C4-2B (cell line): ENCODE measurements around the gene AUNIP.

Experiments used
- CTCF ChIP-seq: fragments of 450-650 bp; conservative IDR thresholded peaks from 2 replicates; pipeline ENCODE4 v1.5.1; 2017; ENCODE audit warnings: mild to moderate bottlenecking
- ZFX ChIP-seq: fragments of 450-650 bp; IDR thresholded peaks from 2 replicates; pipeline ENCODE4 v1.6.1; 2017

GRCh38 chr1:25798666-25799351 is 60.4 kb downstream of the AUNIP start:
- no peak for TF ChIP-seq CTCF
- no peak for TF ChIP-seq ZFX
